Mucosa of rectum (tissue), 2 donors: Measurements from ENCODE around the gene PROM2.

Experiments
- H3K27ac ChIP-seq, 2 donors: one replicate each; pipeline ENCODE4 v1.7.0; 2013; ENCODE audit warnings: inconsistent platforms in 2 of 2, low read depth in 2 of 2, low read length in 2 of 2
- H3K27me3 ChIP-seq, 2 donors: one replicate each; pipeline ENCODE4 v1.7.0; 2013; ENCODE audit warnings: low read length in 2 of 2; ENCODE audit not compliant: control insufficient read depth in 2 of 2, insufficient read depth in 2 of 2
- H3K36me3 ChIP-seq, 2 donors: one replicate each; pipeline ENCODE4 v1.7.0; 2013; ENCODE audit warnings: low read length in 2 of 2; ENCODE audit not compliant: control insufficient read depth in 2 of 2, insufficient read depth in 2 of 2
- H3K4me1 ChIP-seq, 2 donors: one replicate each; pipeline ENCODE4 v1.7.0; 2013; ENCODE audit warnings: low read length in 2 of 2, mild to moderate bottlenecking in 1 of 2; ENCODE audit not compliant: control insufficient read depth in 2 of 2, insufficient read depth in 2 of 2
- H3K4me3 ChIP-seq, 2 donors: one replicate each; pipeline ENCODE4 v1.7.0; 2013; ENCODE audit warnings: low read length in 2 of 2
- H3K9ac ChIP-seq, 2 donors: one replicate each; pipeline ENCODE4 v1.7.0; 2013; ENCODE audit warnings: low read length in 2 of 2, low read depth in 1 of 2, mild to moderate bottlenecking in 1 of 2
- H3K9me3 ChIP-seq, 2 donors: one replicate each; pipeline ENCODE4 v1.7.0; 2013; ENCODE audit warnings: low read length in 2 of 2; ENCODE audit not compliant: control insufficient read depth in 2 of 2
- donor health status: healthy.
- donor health status: Normal muscosa, but diverticular disease.

The PROM2 gene

DNA sequence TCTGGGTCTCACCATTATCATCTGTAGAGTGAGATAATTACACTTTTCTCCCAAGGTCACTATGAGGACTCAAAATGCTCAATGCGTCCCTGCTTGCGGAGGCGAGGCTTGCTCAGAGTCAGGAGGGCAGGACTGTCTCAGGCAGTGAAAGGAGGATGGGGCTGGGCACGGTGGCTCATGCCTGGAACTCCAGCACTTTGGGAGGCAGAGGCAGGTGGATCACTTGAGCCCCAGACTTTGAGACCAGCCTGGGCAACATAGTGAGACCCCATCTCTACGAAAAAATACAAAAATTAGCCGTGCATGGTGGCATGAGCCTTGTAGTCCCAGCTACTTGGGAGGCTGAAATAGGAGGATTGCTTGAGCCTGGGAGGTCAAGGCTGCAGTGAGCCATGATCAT is 21.1 kb downstream of the PROM2 start:
- H3K4me1 ChIP-seq: peaks cover 0 to 2% of the 10 kb centered on the region in 2 donors
- H3K27me3 ChIP-seq: no peaks in the 10 kb centered on the region
- H3K36me3 ChIP-seq: peaks cover 0 to 2% of the 10 kb centered on the region in 2 donors
- H3K27ac ChIP-seq: no peak overlapping the region
- H3K4me3 ChIP-seq: no peak overlapping the region
- H3K9me3 ChIP-seq: peaks cover 0 to 3% of the 10 kb centered on the region in 2 donors
- no peak overlapping the region for H3K9ac ChIP-seq

- no peaks in the 10 kb centered on the region for H3K9me3 ChIP-seq
- H3K27me3 ChIP-seq: no peaks in the 10 kb centered on the region
- H3K9ac ChIP-seq: no peak overlapping the region
- H3K27ac ChIP-seq: no peak overlapping the region
- H3K36me3 ChIP-seq: no peaks in the 10 kb centered on the region
- no peak overlapping the region for H3K4me3 ChIP-seq
- peaks cover 0 to 4% of the 10 kb centered on the region in 2 donors for H3K4me1 ChIP-seq
These were observed 21.8 kb downstream of the PROM2 start for GRCh38 chr2:95296011-95296410.

DNA sequence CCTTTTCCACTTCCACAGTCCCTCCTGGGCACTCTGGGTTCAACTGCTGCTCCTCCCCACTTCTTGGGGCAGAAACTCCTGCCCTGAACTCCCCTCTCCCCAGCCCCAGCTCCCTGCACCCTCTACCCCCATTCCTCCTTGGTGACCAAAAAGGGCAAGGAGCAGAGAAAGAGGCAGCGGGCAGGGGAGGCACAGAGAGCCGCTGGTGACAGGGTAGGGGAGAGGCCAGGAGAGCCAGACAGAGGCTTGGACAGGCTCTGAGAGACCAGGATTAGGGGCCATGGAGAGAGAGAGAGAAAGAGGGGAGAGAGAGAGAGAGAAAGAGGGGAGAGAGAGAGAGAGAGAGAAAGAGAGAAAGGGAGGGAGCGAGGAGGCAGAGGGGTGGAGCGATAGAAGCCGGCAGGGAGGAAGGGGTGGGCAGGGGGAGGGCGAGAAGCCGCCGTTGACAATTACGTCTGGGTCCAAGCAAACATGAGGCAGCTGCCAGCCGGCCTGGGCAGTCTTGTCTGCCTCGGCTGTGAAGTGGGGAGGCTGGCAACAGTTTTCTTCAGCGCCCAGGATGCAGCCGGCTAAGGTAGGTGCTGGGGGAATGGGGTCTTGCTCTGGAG is 22.7 kb downstream of the PROM2 start, which contains the start of gene KCNIP3:
KCNIP3 (plus strand) TSS at position 468 of the 608 bp plus-strand sequence; CDS start at position 560, 92 bp downstream.
- H3K4me1 ChIP-seq: peaks cover 0 to 4% of the 10 kb centered on the region in 2 donors
- no peak within 1 kb of the TSS for H3K9ac ChIP-seq
- no peaks in the 10 kb centered on the region for H3K9me3 ChIP-seq
- H3K27me3 ChIP-seq: no peaks in the 10 kb centered on the region
- no peak within 1 kb of the TSS for H3K27ac ChIP-seq
- no peak within 1 kb of the TSS for H3K4me3 ChIP-seq
- no peaks in the 10 kb centered on the region for H3K36me3 ChIP-seq

GRCh38 chr2:95297639-95298395 is 23.6 kb downstream of the PROM2 start:
- H3K4me3 ChIP-seq: no peak overlapping the region
- H3K9me3 ChIP-seq: no peaks in the 10 kb centered on the region
- no peaks in the 10 kb centered on the region for H3K36me3 ChIP-seq
- no peaks in the 10 kb centered on the region for H3K27me3 ChIP-seq
- no peak overlapping the region for H3K9ac ChIP-seq
- H3K27ac ChIP-seq: no peak overlapping the region
- H3K4me1 ChIP-seq: peaks cover 0 to 4% of the 10 kb centered on the region in 2 donors

DNA sequence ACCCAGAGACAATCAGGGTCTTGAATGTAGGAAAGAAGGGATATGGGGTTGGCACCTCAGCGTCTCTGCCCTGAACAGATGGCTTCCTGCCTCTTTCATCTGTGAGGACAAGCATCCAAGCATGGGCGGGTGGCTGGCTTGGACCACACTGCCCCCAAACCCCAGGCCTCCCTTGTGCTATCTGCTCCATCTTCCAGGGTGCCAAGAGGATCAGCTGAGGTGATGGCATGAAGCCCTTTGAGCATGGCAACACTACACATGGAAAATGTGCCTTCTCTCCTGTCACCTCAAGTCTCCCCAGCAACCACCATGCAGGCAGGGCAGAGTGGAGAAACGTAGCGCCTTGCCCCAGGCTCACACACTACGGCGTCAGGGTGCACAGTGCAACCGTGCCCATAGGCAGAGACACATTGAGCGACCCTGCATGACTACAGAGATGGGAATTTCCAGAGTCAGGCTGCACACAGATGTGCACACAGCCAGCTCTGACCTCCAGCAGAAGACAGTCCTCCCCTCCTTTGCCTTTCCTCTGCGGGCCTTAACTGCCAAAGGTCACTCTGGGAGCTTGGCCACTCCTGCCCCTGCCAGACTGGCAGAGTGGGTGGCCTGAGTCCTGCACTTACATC is 24.4 kb downstream of the PROM2 start:
- H3K27me3 ChIP-seq: no peaks in the 10 kb centered on the region
- no peak overlapping the region for H3K4me3 ChIP-seq
- H3K27ac ChIP-seq: no peak overlapping the region
- no peaks in the 10 kb centered on the region for H3K36me3 ChIP-seq
- H3K4me1 ChIP-seq: peaks cover 0 to 4% of the 10 kb centered on the region in 2 donors
- H3K9me3 ChIP-seq: no peaks in the 10 kb centered on the region
- no peak overlapping the region for H3K9ac ChIP-seq

GRCh38 chr2:95299961-95300360 is 25.7 kb downstream of the PROM2 start:
- H3K27me3 ChIP-seq: no peaks in the 10 kb centered on the region
- peaks cover under 1 to 4% of the 10 kb centered on the region in 2 donors for H3K4me1 ChIP-seq
- no peak overlapping the region for H3K4me3 ChIP-seq
- no peak overlapping the region for H3K27ac ChIP-seq
- H3K36me3 ChIP-seq: no peaks in the 10 kb centered on the region
- no peaks in the 10 kb centered on the region for H3K9me3 ChIP-seq
- no peak overlapping the region for H3K9ac ChIP-seq

DNA sequence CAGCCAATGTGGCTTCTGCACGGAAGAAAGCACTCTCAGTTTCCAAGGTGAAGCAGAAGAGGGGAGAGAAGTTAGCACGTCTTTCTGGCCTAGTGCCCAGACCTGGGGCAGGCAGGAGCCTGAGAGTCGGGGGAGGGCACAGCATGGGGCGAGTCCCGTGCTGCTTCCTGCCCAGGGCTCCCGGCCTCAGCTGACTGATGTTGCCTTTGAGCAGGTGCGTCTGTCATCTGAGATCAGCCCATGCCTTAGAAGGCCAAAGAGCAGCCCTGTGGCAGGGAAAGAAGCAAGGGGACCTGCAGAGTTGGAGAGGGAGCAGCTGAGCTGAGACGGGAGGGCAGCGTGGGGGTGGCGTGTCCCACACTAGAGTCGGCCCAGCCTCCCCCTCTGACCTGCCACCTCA is 26.2 kb downstream of the PROM2 start:
- Histone ChIP-seq H3K9me3 (no peaks in the 10 kb centered on the region), H3K36me3 (no peaks in the 10 kb centered on the region), H3K9ac (no peak overlapping the region), H3K4me1 (peaks cover 4 to 6% of the 10 kb centered on the region in 2 donors), H3K27ac (no peak overlapping the region), H3K4me3 (no peak overlapping the region), H3K27me3 (no peaks in the 10 kb centered on the region)

DNA sequence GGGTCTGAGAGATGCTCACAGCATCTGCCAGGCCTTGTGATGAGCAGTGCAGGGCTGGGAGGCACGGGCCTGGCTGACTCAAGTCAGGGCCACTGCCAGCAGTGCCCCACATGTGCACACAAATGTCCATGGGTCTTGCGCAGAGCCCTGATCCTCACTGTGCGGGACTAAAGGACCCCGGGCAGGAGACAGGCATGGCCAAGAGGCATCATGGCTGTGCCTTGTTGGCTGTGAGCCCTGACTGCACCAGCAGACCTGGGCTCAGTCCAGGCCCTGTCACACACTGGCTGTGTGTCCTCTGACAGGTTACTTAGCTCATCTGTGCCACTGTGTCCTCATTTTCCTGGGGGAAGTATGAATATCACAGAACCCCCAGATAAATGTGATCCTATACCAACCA is 26.9 kb downstream of the PROM2 start:
- Histone ChIP-seq H3K4me1 (peaks cover 4 to 6% of the 10 kb centered on the region in 2 donors), H3K27me3 (no peaks in the 10 kb centered on the region)

GRCh38 chr2:95301876-95302641 is 27.8 kb downstream of the PROM2 start:
- Histone ChIP-seq H3K4me3 (no peak overlapping the region), H3K36me3 (no peaks in the 10 kb centered on the region), H3K9me3 (no peaks in the 10 kb centered on the region), H3K4me1 (peaks cover 4 to 6% of the 10 kb centered on the region in 2 donors), H3K27ac (no peak overlapping the region), H3K9ac (no peak overlapping the region), H3K27me3 (no peaks in the 10 kb centered on the region)

More for the DNA sequence above, 26.9 kb downstream of the PROM2 start:
- Histone ChIP-seq H3K9ac (no peak overlapping the region), H3K4me3 (no peak overlapping the region), H3K36me3 (no peaks in the 10 kb centered on the region), H3K9me3 (no peaks in the 10 kb centered on the region), H3K27ac (no peak overlapping the region)
